ENCODE data around the gene MSH5.
"Not testable (repeated sequence)": the region's sequence is repeated elsewhere in the genome, so short reads cannot be mapped to it uniquely, and the experiment has no call there.

The MSH5 gene

GRCh38 chr6:31739639-31740396, at the start of gene MSH5:
TSS of gene MSH5 (plus strand) at chr6:31740005. CDS start at chr6:31740467, 462 bp downstream.
- DNase-seq (ENCODE audit: low read depth in 1 of 2, low spot score in 1 of 2): peak; percentile 86 to 92

GRCh38 chr6:31690231-31691077, 49.4 kb upstream of the MSH5 start:
- no peak for DNase-seq (ENCODE audit: low read depth in 1 of 2, low spot score in 1 of 2)

GRCh38 chr6:31691078-31691463, 48.7 kb upstream of the MSH5 start:
- DNase-seq (ENCODE audit: low read depth in 1 of 2, low spot score in 1 of 2): no peak

GRCh38 chr6:31691564-31692108, 48.2 kb upstream of the MSH5 start:
- no peak for DNase-seq (ENCODE audit: low read depth in 1 of 2, low spot score in 1 of 2)

GRCh38 chr6:31692353-31692752, 47.5 kb upstream of the MSH5 start:
- DNase-seq (ENCODE audit: low read depth in 1 of 2, low spot score in 1 of 2): no peak

GRCh38 chr6:31692886-31693285, 46.9 kb upstream of the MSH5 start:
- DNase-seq (ENCODE audit: low read depth in 1 of 2, low spot score in 1 of 2): no peak

GRCh38 chr6:31693535-31693934, 46.3 kb upstream of the MSH5 start:
- DNase-seq (ENCODE audit: low read depth in 1 of 2, low spot score in 1 of 2): no peak

GRCh38 chr6:31697555-31697954, 42.2 kb upstream of the MSH5 start:
- no peak for DNase-seq (ENCODE audit: low read depth in 1 of 2, low spot score in 1 of 2)

GRCh38 chr6:31700740-31701401, 38.9 kb upstream of the MSH5 start:
- DNase-seq (ENCODE audit: low read depth in 1 of 2, low spot score in 1 of 2): no peak

GRCh38 chr6:31701666-31702404, 38.0 kb upstream of the MSH5 start:
- DNase-seq (ENCODE audit: low read depth in 1 of 2, low spot score in 1 of 2): no peak

GRCh38 chr6:31702405-31702818, 37.4 kb upstream of the MSH5 start:
- DNase-seq (ENCODE audit: low read depth in 1 of 2, low spot score in 1 of 2): no peak

- DNase-seq (ENCODE audit: low read depth in 1 of 2, low spot score in 1 of 2): peak; percentile 93 to 95
Measured at GRCh38 chr6:31702819-31703716, 36.7 kb upstream of the MSH5 start, which contains the start of gene ABHD16A. TSS of gene ABHD16A (minus strand) at chr6:31703324. CDS start at chr6:31703281, 43 bp downstream.

GRCh38 chr6:31705931-31706330, 33.9 kb upstream of the MSH5 start:
- no peak for DNase-seq (ENCODE audit: low read depth in 1 of 2, low spot score in 1 of 2)

GRCh38 chr6:31706599-31706998, 33.2 kb upstream of the MSH5 start, which contains the start of gene LY6G6F:
TSS of gene LY6G6F (plus strand) at chr6:31706866. CDS start at chr6:31706907, 41 bp downstream.
- no peak for DNase-seq (ENCODE audit: low read depth in 1 of 2, low spot score in 1 of 2)

GRCh38 chr6:31707701-31708100, 32.1 kb upstream of the MSH5 start:
- DNase-seq (ENCODE audit: low read depth in 1 of 2, low spot score in 1 of 2): no peak

GRCh38 chr6:31708224-31708623, 31.6 kb upstream of the MSH5 start:
- DNase-seq (ENCODE audit: low read depth in 1 of 2, low spot score in 1 of 2): no peak

GRCh38 chr6:31709157-31709556, 30.6 kb upstream of the MSH5 start:
- DNase-seq (ENCODE audit: low read depth in 1 of 2, low spot score in 1 of 2): not testable (repeated sequence)

GRCh38 chr6:31710523-31711219, 29.1 kb upstream of the MSH5 start:
- no peak for DNase-seq (ENCODE audit: low read depth in 1 of 2, low spot score in 1 of 2)

- DNase-seq (ENCODE audit: low read depth in 1 of 2, low spot score in 1 of 2): no peak
Measured at GRCh38 chr6:31711233-31711632, 28.6 kb upstream of the MSH5 start.

Measured in activated T-helper 1 cell treated with anti-CD3 and anti-CD28 coated beads, Interleukin-2, amount 50 U/mL, for 16 hours (primary cell).